ENCODE measurements around the gene RAB5IF. TPM values are rescaled to one million over a fixed set of nuclear protein-coding genes. Genes with fewer than 3 reads are reported as not detected.

RAB5IF gene
- total RNA-seq, 2 experiments from 2014 or later: 71.7 to 90.2 TPM

GRCh38 chr20:36644706-36645095 is 39.1 kb downstream of the RAB5IF start:
- intact Hi-C loops (cut with DNase I, micrococcal nuclease): loop anchor here (1.0 to 2.0 kb wide), 8 partner anchors 14 to 183 kb away; partner anchors contain the start of genes DSN1 (in 1 of the 2), NDRG3 (in 1 of the 2), RAB5IF (in 1 of the 2) and TGIF2 (in 1 of the 2)
- H3K36me3 Mint-ChIP-seq (ENCODE audit: low read depth): peaks cover 26% of the 10 kb centered on the region
- ChIA-PET POLR2A (interaction anchor here (0.6 to 1.2 kb wide), 3 partner anchors 49 to 71 kb away, joined by 3 to 4 read pairs (median 3); partner anchors contain the start of gene TGIF2), CTCF (interaction anchor here (0.6 to 3.0 kb wide), 11 partner anchors 10 to 1026 kb away, joined by 3 to 12 read pairs (median 4); partner anchors contain the start of gene RAB5IF)
- H3K27ac Mint-ChIP-seq: peak overlapping the region; percentile 99
- DNase-seq: peak; percentile 77
- peak overlapping the region; percentile 81 for H3K4me3 Mint-ChIP-seq
- no peaks in the 10 kb centered on the region for H3K27me3 Mint-ChIP-seq
- peaks cover 41% of the 10 kb centered on the region for H3K4me1 Mint-ChIP-seq
- H3K9me3 Mint-ChIP-seq (ENCODE audit: low read depth): no peaks in the 10 kb centered on the region
- ATAC-seq: peak; percentile 65

- DNase-seq (peak; percentile 23), ATAC-seq (no peak)
- intact Hi-C loops (cut with DNase I, micrococcal nuclease): loop anchor here (2.0 kb wide), 3 partner anchors 15 to 39 kb away; no protein-coding TSS in a partner anchor
- Mint-ChIP-seq H3K9me3 (ENCODE audit: low read depth) (no peaks in the 10 kb centered on the region), H3K36me3 (ENCODE audit: low read depth) (peaks cover 24% of the 10 kb centered on the region), H3K27me3 (no peaks in the 10 kb centered on the region), H3K4me3 (peak overlapping the region; percentile 81), H3K4me1 (peaks cover 41% of the 10 kb centered on the region), H3K27ac (peak overlapping the region; percentile 99)
- CTCF ChIA-PET: interaction anchor here (0.7 to 3.0 kb wide), 10 partner anchors 10 to 243 kb away, joined by 3 to 12 read pairs (median 4); partner anchors contain the start of genes DSN1 and RAB5IF
- POLR2A ChIA-PET: interaction anchor here (1.1 to 1.3 kb wide), 2 partner anchors 10 to 39 kb away, joined by 3 to 8 read pairs; partner anchors contain the start of gene RAB5IF
These were observed 39.8 kb downstream of the RAB5IF start for GRCh38 chr20:36645353-36645752.

- DNase-seq: peak; percentile 79
- Mint-ChIP-seq H3K27ac (peak within 1 kb of the TSS; percentile 99), H3K27me3 (no peaks in the 10 kb centered on the region), H3K4me1 (peaks cover 41% of the 10 kb centered on the region), H3K36me3 (ENCODE audit: low read depth) (peaks cover 24% of the 10 kb centered on the region), H3K4me3 (peak within 1 kb of the TSS; percentile 81), H3K9me3 (ENCODE audit: low read depth) (no peaks in the 10 kb centered on the region)
- CTCF ChIA-PET: interaction anchor here (0.7 to 1.4 kb wide), 11 partner anchors 9 to 243 kb away, joined by 3 to 7 read pairs (median 3); partner anchors contain the start of gene DSN1
- intact Hi-C loops (cut with DNase I, micrococcal nuclease): loop anchor here (1.0 to 2.0 kb wide), 4 partner anchors 15 to 74 kb away; no protein-coding TSS in a partner anchor
- POLR2A ChIA-PET: interaction anchor here (1.1 to 1.3 kb wide), 2 partner anchors 9 to 40 kb away, joined by 3 to 8 read pairs; partner anchors contain the start of gene RAB5IF
- peak; percentile 62 for ATAC-seq
These were observed 40.4 kb downstream of the RAB5IF start, which contains the start of gene SLA2 for GRCh38 chr20:36645998-36646397. SLA2 (minus strand) TSS chr20:36646196; CDS start chr20:36641335, 4,861 bp downstream.

- peaks cover 24% of the 10 kb centered on the region for H3K36me3 Mint-ChIP-seq (ENCODE audit: low read depth)
- H3K27me3 Mint-ChIP-seq: no peaks in the 10 kb centered on the region
- ChIA-PET POLR2A (interaction anchor here (0.5 to 1.3 kb wide), 3 partner anchors 8 to 343 kb away, joined by 3 read pairs; no protein-coding TSS in a partner anchor), CTCF (interaction anchor here (1.2 to 1.3 kb wide), 3 partner anchors 34 to 89 kb away, joined by 3 to 6 read pairs (median 4); no protein-coding TSS in a partner anchor)
- ATAC-seq (no peak), DNase-seq (no peak)
- intact Hi-C loops (cut with DNase I, micrococcal nuclease): loop anchor here in 1 of 2 experiments (1.0 kb wide), 1 partner anchor 74 kb away; no protein-coding TSS in a partner anchor
- H3K4me3 Mint-ChIP-seq: peak overlapping the region; percentile 81
- H3K4me1 Mint-ChIP-seq: peaks cover 41% of the 10 kb centered on the region
- H3K27ac Mint-ChIP-seq: peak overlapping the region; percentile 99
- H3K9me3 Mint-ChIP-seq (ENCODE audit: low read depth): no peaks in the 10 kb centered on the region
These were observed 41.1 kb downstream of the RAB5IF start for GRCh38 chr20:36646678-36647077.

- Mint-ChIP-seq H3K36me3 (ENCODE audit: low read depth) (peaks cover 23% of the 10 kb centered on the region), H3K27ac (peak overlapping the region; percentile 45), H3K27me3 (no peaks in the 10 kb centered on the region), H3K4me3 (peak overlapping the region; percentile 25), H3K4me1 (peaks cover 36% of the 10 kb centered on the region), H3K9me3 (ENCODE audit: low read depth) (no peaks in the 10 kb centered on the region)
- ATAC-seq (no peak), DNase-seq (no peak)
- POLR2A ChIA-PET: interaction anchor here (0.5 to 0.7 kb wide), 3 partner anchors 8 to 684 kb away, joined by 3 to 6 read pairs (median 3); no protein-coding TSS in a partner anchor
- CTCF ChIA-PET: interaction anchor here (0.5 to 0.8 kb wide), 2 partner anchors 42 to 80 kb away, joined by 3 read pairs; no protein-coding TSS in a partner anchor
- intact Hi-C loops (cut with DNase I, micrococcal nuclease): no loop called here
These were observed 41.9 kb downstream of the RAB5IF start for GRCh38 chr20:36647196-36648121.

GRCh38 chr20:36653456-36653855 is 47.9 kb downstream of the RAB5IF start:
- intact Hi-C loops (cut with DNase I, micrococcal nuclease): no loop called here
- Mint-ChIP-seq H3K9me3 (ENCODE audit: low read depth) (no peaks in the 10 kb centered on the region), H3K4me3 (no peak overlapping the region), H3K27me3 (no peaks in the 10 kb centered on the region), H3K36me3 (ENCODE audit: low read depth) (peaks cover 10% of the 10 kb centered on the region), H3K4me1 (peaks cover 7% of the 10 kb centered on the region), H3K27ac (no peak overlapping the region)
- DNase-seq: no peak
- CTCF ChIA-PET: no interaction called here
- POLR2A ChIA-PET: no interaction called here
- no peak for ATAC-seq

GRCh38 chr20:36654506-36654905 is 48.9 kb downstream of the RAB5IF start:
- no peak for DNase-seq
- POLR2A ChIA-PET: interaction anchor here (0.6 to 1.3 kb wide), 2 partner anchors 8 to 182 kb away, joined by 3 read pairs; partner anchors contain the start of gene SLA2
- peaks cover 15% of the 10 kb centered on the region for H3K4me1 Mint-ChIP-seq
- H3K36me3 Mint-ChIP-seq (ENCODE audit: low read depth): peaks cover 12% of the 10 kb centered on the region
- H3K27me3 Mint-ChIP-seq: no peaks in the 10 kb centered on the region
- CTCF ChIA-PET: interaction anchor here (0.8 to 1.6 kb wide), 3 partner anchors 9 to 181 kb away, joined by 3 to 5 read pairs (median 3); partner anchors contain the start of gene SLA2
- H3K9me3 Mint-ChIP-seq (ENCODE audit: low read depth): no peaks in the 10 kb centered on the region
- H3K4me3 Mint-ChIP-seq: no peak overlapping the region
- H3K27ac Mint-ChIP-seq: no peak overlapping the region
- intact Hi-C loops (cut with DNase I, micrococcal nuclease): no loop called here
- ATAC-seq: no peak

GRCh38 chr20:36655004-36655403 is 49.4 kb downstream of the RAB5IF start:
- CTCF ChIA-PET: interaction anchor here (0.6 to 1.6 kb wide), 4 partner anchors 9 to 181 kb away, joined by 3 to 5 read pairs (median 3); partner anchors contain the start of gene SLA2
- intact Hi-C loops (cut with DNase I, micrococcal nuclease): no loop called here
- Mint-ChIP-seq H3K27ac (no peak overlapping the region), H3K4me1 (peaks cover 15% of the 10 kb centered on the region), H3K9me3 (ENCODE audit: low read depth) (no peaks in the 10 kb centered on the region), H3K36me3 (ENCODE audit: low read depth) (peaks cover 12% of the 10 kb centered on the region), H3K27me3 (no peaks in the 10 kb centered on the region), H3K4me3 (no peak overlapping the region)
- ATAC-seq (no peak), DNase-seq (no peak)
- POLR2A ChIA-PET: interaction anchor here (0.6 to 1.3 kb wide), 2 partner anchors 9 to 183 kb away, joined by 3 read pairs; partner anchors contain the start of gene SLA2

- ATAC-seq: no peak
- ChIA-PET CTCF (interaction anchor here (1.1 kb wide), 2 partner anchors 55 to 152 kb away, joined by 3 read pairs; no protein-coding TSS in a partner anchor), POLR2A (no interaction called here)
- Mint-ChIP-seq H3K9me3 (ENCODE audit: low read depth) (no peaks in the 10 kb centered on the region), H3K27ac (no peak overlapping the region), H3K4me1 (peaks cover 15% of the 10 kb centered on the region), H3K4me3 (no peak overlapping the region), H3K27me3 (no peaks in the 10 kb centered on the region), H3K36me3 (ENCODE audit: low read depth) (peaks cover 8% of the 10 kb centered on the region)
- intact Hi-C loops (cut with DNase I, micrococcal nuclease): no loop called here
- no peak for DNase-seq
These were observed 51.2 kb downstream of the RAB5IF start for GRCh38 chr20:36656733-36657132.

- CTCF ChIA-PET: interaction anchor here (0.7 to 0.8 kb wide), 2 partner anchors 10 to 116 kb away, joined by 3 read pairs; partner anchors contain the start of gene DSN1
- ATAC-seq: peak; percentile 42
- POLR2A ChIA-PET: interaction anchor here (0.6 to 0.7 kb wide), 2 partner anchors 317 to 1108 kb away, joined by 3 to 8 read pairs; no protein-coding TSS in a partner anchor
These were observed 52.7 kb downstream of the RAB5IF start for GRCh38 chr20:36658300-36658699.

More at GRCh38 chr20:36658300-36658699, 52.7 kb downstream of the RAB5IF start:
- H3K36me3 Mint-ChIP-seq (ENCODE audit: low read depth): peaks cover 3% of the 10 kb centered on the region
- no peak overlapping the region for H3K4me3 Mint-ChIP-seq
- intact Hi-C loops (cut with DNase I, micrococcal nuclease): no loop called here
- peak overlapping the region; percentile 23 for H3K27ac Mint-ChIP-seq
- H3K4me1 Mint-ChIP-seq: peaks cover 15% of the 10 kb centered on the region
- H3K9me3 Mint-ChIP-seq (ENCODE audit: low read depth): no peaks in the 10 kb centered on the region
- no peak for DNase-seq
- no peaks in the 10 kb centered on the region for H3K27me3 Mint-ChIP-seq
